Heart right ventricle (tissue), 16 donors: Measurements from ENCODE around the gene PBXIP1. TPM values are rescaled to one million over a fixed set of nuclear protein-coding genes. Genes with fewer than 3 reads are reported as not detected.

Source experiments
- ATAC-seq, 8 donors: fragments of 200-7000 bp; cut with Tn5 transposase; one replicate each; pipeline ENCODE4 v1.9.1; 2020; ENCODE audit warnings: mild to moderate bottlenecking in 8 of 8, moderate library complexity in 8 of 8, moderate number of reproducible peaks in 1 of 8
- DNase-seq, 2 donors: peaks; one replicate each; pipeline ENCODE4 v3.0.0-alpha.2; 2020
- H3K27ac ChIP-seq, 10 donors: fragments of 200-600 bp; sonication (generic) in 2 of 10; one replicate each; pipeline versions ENCODE4 v1.5.0 to v1.8.0; 2020 to 2022; ENCODE audit warnings: mild to moderate bottlenecking in 3 of 10
- H3K27me3 ChIP-seq, 7 donors: fragments of 200-600 bp; one replicate each; pipeline ENCODE4 v1.8.0; 2021 to 2022; ENCODE audit warnings: mild to moderate bottlenecking in 2 of 7
- H3K36me3 ChIP-seq, 9 donors: fragments of 200-600 bp; sonication (generic) in 1 of 9; one replicate each; pipeline versions ENCODE4 v1.5.0 to v1.8.0; 2020 to 2022; ENCODE audit warnings: mild to moderate bottlenecking in 2 of 9
- H3K4me1 ChIP-seq, 9 donors: fragments of 200-600 bp; sonication (generic) in 1 of 9; one replicate each; pipeline versions ENCODE4 v1.5.0 to v1.8.0; 2020 to 2022; ENCODE audit warnings: mild to moderate bottlenecking in 4 of 9
- H3K4me3 ChIP-seq, 10 donors: fragments of 200-600 bp; sonication (generic) in 2 of 10; one replicate each; pipeline versions ENCODE4 v1.5.0 to v1.8.0; 2020 to 2022; ENCODE audit warnings: mild to moderate bottlenecking in 7 of 10, moderate library complexity in 2 of 10
- H3K9me3 ChIP-seq, 11 donors: fragments of 200-600 bp in 10 of 11; sonication (generic) in 2 of 11; one replicate each; pipeline versions ENCODE4 v1.5.0 to v1.8.0; 2013 to 2022; ENCODE audit warnings: mild to moderate bottlenecking in 2 of 11, control low read depth in 1 of 11, moderate library complexity in 1 of 11
- WGBS, 2 donors: extraction: QIAGEN DNeasy Blood & Tissue Kit; methylation state at CpG; one replicate each; pipeline ENCODE4 v1.1.7; 2013; ENCODE audit warnings: inconsistent platforms in 1 of 2; 5-methylcytosine and 5-hydroxymethylcytosine counted together
- intact Hi-C, 10 donors: fragments of 100-400 bp; cut with DNase I; formaldehyde crosslinking; loops; one replicate each; pipeline versions ENCODE4 v1.11.1 to v1.14.2; 2022
- polyA plus RNA-seq, 2 donors: library from polyadenylated mRNA; stranded (reverse); fragments of 200-250 nt; gene quantifications; one replicate each; pipeline ENCODE4 v1.2.3, GENCODE V29; 2013
- total RNA-seq, 10 donors: library from RNA; stranded (reverse); fragmentation: NEBNext Ultra II Directional in 3 of 10; extraction: Animal tissue kit (Norgen Biotek cat#: 25700) in 3 of 10; gene quantifications; one replicate each; pipeline versions ENCODE4 v1.2.1 to v1.2.4, GENCODE V29; 2021 to 2023
- TF ChIP-seq, protein P1 (sequence below), 9 donors: fragments of 200-600 bp; sonication (generic) in 2 of 9; IDR thresholded peaks; one replicate each; pipeline versions ENCODE4 v1.5.0 to v1.8.0; 2021 to 2022; ENCODE audit warnings: antibody characterized with exemption in 9 of 9, mild to moderate bottlenecking in 5 of 9, moderate library complexity in 1 of 9
- donor health status: Arrhythmogenic right ventricular cardiomyopathy.
- donor health status: ischemic (EF 13 %, LVEDD 7.1; RV severe dilation, severe dysfunction).
- donor health status: healthy with polysubstance abuse.
- donor health status: DM: no; HTN: yes; CAD: no.
- donor health status: DM: no; HTN: no; CAD: no.
- donor health status: ischemic (EF 25% LVEDD 6.9; RV normal size, moderate dysfunction).
- donor health status: ischemic (EF 25% LVEDD 5.7; RV mildly dilated, moderate dysfunction).
- donor health status: healthy.
- donor health status: DM: yes; HTN: yes; CAD: no.
- donor health status: Ischemic cardiomyopathy.
- donor health status: ischemic (EF 35%, LVEDD 5.7; RV mildly dilated, moderate dysfunction).
- donor health status: nonischemic (EF 11% LVEDD 7.7; RV severe dilation, severe dysfunction).
- donor health status: DM: yes; HTN: yes; CAD: no.
- donor health status: PGD.
- donor health status: ischemic (EF 29% LVEDD 5.4; RV normal size, mild dysfunction).
- donor health status: nonischemic (EF 23%, LVEDD 6.1; RV moderate dilation, normal function).

The PBXIP1 gene
- total and polyA plus RNA-seq, 12 donors: 25.4 to 75.0 (median 46.0) TPM

DNA sequence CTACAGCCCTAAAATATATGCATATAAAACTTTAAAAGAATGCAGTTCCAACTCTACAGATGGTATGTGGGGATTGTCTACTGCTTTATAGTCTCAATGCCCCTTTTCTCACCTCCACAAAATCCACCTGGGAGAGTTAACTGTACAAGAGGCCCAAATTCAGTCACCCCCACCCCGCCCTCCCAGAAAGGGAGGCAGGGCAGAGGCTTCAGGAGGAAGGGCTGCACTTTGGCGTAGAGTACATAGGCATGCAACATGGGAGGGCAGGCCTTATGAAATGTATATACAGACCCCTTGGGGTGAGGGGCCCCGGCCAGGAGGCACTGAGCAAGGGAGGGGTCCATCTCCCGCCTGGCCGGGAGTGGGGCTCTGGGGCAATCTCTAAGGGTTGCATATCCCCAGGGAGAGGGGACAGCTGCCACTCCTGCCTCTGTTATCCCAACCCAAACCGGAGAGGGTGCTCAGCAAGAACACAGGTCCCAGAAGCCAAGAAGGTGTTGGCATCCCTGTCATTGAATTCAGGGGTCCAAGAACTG is 7.0 kb upstream of the PBXIP1 start:
- Histone ChIP-seq H3K9me3 (no peaks in the 10 kb centered on the region), H3K4me1 (peaks cover 12 to 51% (median 37%) of the 10 kb centered on the region in 9 donors), H3K27ac (peak overlapping the region in 8 of 10 donors; percentile 96 to 100 (median 98)), H3K27me3 (no peaks in the 10 kb centered on the region), H3K36me3 (peaks cover 0 to 73% (median 56%) of the 10 kb centered on the region in 9 donors), H3K4me3 (peak overlapping the region in 8 of 10 donors; percentile 81 to 99 (median 90))
- ATAC-seq: no peak
- 63 to 72% methylated on average over 6 of the region's 6 CpGs for WGBS, 2 donors
- DNase-seq: no peak
- intact Hi-C loops: loop anchor here in 7 of 10 donors (5.0 kb wide), 3 partner anchors 34 to 54 kb away; partner anchors contain the start of gene ZBTB7B (in 1 of the 7)
- TF ChIP-seq, protein P1, sequence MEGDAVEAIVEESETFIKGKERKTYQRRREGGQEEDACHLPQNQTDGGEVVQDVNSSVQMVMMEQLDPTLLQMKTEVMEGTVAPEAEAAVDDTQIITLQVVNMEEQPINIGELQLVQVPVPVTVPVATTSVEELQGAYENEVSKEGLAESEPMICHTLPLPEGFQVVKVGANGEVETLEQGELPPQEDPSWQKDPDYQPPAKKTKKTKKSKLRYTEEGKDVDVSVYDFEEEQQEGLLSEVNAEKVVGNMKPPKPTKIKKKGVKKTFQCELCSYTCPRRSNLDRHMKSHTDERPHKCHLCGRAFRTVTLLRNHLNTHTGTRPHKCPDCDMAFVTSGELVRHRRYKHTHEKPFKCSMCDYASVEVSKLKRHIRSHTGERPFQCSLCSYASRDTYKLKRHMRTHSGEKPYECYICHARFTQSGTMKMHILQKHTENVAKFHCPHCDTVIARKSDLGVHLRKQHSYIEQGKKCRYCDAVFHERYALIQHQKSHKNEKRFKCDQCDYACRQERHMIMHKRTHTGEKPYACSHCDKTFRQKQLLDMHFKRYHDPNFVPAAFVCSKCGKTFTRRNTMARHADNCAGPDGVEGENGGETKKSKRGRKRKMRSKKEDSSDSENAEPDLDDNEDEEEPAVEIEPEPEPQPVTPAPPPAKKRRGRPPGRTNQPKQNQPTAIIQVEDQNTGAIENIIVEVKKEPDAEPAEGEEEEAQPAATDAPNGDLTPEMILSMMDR (IDR thresholded peaks at IDR 0.05): no peak

DNA sequence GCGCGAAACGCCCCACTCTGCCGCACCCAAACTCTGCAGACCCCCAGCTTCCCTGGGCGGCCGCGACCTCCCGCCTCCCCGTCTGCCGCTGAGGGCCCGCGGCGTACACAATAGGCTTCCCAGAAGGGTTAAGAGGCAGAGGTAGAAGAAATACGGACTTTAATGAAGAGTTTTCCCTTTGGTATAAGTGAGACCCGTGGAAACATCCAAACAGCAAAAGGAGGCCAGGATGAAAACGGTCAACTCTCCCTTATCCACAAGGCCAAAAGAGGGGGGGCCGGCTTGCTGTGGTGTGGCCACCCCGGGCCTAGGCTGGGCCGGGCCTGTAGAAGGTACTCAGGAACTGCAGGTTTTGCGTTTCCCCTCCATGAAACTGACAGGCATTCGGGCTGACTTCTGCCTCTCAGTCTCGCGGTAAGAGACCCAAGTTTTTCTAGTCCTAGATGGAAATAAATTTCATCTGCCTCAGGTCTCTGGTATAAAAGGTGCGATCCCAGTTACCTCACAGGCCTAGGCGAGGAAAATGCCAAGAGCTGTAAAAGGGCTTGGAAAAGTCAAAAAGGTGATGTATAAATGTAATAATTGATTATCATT is 6.4 kb upstream of the PBXIP1 start:
- peak in 6 of 8 donors; percentile 9 to 25 (median 23) for ATAC-seq
- Histone ChIP-seq H3K4me3 (peak overlapping the region; percentile 81 to 99 (median 90)), H3K4me1 (peaks cover 12 to 49% (median 32%) of the 10 kb centered on the region in 9 donors), H3K27me3 (no peaks in the 10 kb centered on the region), H3K36me3 (peaks cover 0 to 69% (median 50%) of the 10 kb centered on the region in 9 donors), H3K27ac (peak overlapping the region; percentile 96 to 100 (median 99)), H3K9me3 (no peaks in the 10 kb centered on the region)
- TF ChIP-seq, protein P1 (IDR thresholded peaks at IDR 0.05): no peak
- no peak for DNase-seq
- WGBS, 2 donors: 4 to 5% methylated on average over 25 of the region's 25 CpGs
- intact Hi-C loops: loop anchor here in 7 of 10 donors (5.0 kb wide), 3 partner anchors 35 to 55 kb away; partner anchors contain the start of gene ZBTB7B (in 1 of the 7)

GRCh38 chr1:154961207-154962155 is 5.6 kb upstream of the PBXIP1 start, which contains the start of gene PYGO2:
TSS of gene PYGO2 (minus strand) at chr1:154961782. CDS start at chr1:154961576, 206 bp downstream.
- peaks cover 14 to 49% (median 33%) of the 10 kb centered on the region in 9 donors for H3K4me1 ChIP-seq
- no peaks in the 10 kb centered on the region for H3K27me3 ChIP-seq
- TF ChIP-seq, protein P1 (IDR thresholded peaks at IDR 0.05): peak; percentile 41 to 80 (median 62)
- peaks cover 0 to 61% (median 42%) of the 10 kb centered on the region in 9 donors for H3K36me3 ChIP-seq
- intact Hi-C loops: loop anchor here in 7 of 10 donors (2.0 to 5.0 kb wide), 4 partner anchors 36 to 56 kb away; partner anchors contain the start of gene ZBTB7B (in 1 of the 7)
- ATAC-seq (peak; percentile 84 to 90 (median 86)), DNase-seq (peak; percentile 83 to 84)
- peak within 1 kb of the TSS; percentile 81 to 99 (median 90) for H3K4me3 ChIP-seq
- 0% methylated on average over 71 to 93 of the region's 93 CpGs for WGBS, 2 donors
- no peaks in the 10 kb centered on the region for H3K9me3 ChIP-seq
- peak within 1 kb of the TSS; percentile 96 to 100 (median 99) for H3K27ac ChIP-seq
